HG02571 (cell line): ENCODE results near the gene NBEAL2.
"Not testable (repeated sequence)": the region's sequence is repeated elsewhere in the genome, so short reads cannot be mapped to it uniquely, and the experiment has no call there.

Source experiments
- ATAC-seq: cut with Tn5 transposase; IDR thresholded peaks from one replicate; pipeline ENCODE4 v1.9.1; 2021; ENCODE audit warnings: mild to moderate bottlenecking, moderate library complexity; ENCODE audit not compliant: unreplicated experiment

Gene NBEAL2

DNA sequence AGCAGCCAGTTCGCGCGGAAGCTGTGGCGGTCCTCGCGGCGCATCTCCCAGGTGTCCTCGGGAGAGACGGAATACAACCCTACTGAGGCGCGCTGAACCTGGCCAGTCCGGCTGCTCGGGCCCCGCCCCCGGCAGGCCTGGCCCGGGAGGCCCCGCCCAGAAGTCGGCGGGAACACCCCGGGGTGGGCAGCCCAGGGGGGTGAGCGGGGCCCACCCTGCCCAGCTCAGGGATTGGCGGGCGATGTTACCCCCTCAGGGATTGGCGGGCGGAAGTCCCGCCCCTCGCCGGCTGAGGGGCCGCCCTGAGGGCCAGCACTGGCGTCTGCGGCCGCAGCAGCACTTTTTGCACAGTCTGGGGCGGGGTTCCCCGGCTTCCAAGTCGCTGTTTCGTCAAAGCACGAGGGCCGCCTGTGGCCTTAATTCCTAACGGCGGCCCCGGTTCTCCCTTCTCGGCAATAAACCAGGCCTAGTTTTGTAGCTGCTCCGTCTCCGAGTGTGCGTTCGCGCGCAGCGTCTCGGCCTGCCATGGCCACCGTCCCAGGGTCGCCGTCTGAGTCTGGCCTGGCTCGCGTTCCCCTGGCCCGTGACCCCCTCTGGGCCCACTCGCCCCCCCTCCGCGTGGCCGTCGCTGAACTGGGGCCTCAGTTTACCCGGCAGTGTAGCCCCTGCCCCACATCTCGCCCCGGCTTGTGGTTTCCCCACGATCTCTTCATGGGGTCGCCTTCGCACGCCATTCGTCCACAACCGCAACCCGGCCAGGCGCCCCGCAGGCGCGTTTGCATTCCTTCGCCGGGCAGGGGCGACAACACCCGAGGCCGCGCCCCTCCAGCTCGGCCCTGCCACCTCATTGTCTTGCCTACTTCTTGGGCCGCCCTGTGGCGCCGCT lies 30.0 kb downstream of the NBEAL2 start:
- ATAC-seq, result peak; percentile 75

DNA sequence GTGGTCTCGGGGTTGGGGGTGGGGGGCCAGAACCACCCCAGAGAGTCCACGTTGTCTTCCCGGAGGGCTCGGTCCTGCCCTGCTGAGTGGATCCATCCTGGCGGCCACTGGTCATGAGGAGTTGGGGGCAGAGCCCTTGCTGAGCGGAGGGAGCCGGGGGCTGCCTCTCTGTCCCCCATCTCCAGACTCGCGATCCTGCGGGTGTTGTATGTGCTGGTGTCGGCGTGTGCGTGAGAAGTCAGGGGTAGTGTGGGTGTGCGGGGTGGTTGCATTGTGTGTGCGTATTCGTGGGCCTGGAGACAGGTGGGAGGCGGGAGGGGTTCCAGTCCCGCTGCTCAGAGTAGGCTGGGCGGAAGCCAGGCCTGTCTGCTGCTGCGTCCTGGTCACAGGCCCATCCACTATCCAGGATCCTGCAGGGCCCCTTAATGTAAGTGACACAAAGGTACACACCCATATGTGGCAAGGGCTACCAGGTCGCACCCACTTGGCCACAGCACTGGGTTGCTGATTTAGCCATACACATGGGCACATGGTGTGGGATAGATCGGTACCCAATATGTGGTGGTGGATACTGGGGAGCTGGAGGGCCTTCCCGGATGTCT lies 30.7 kb downstream of the NBEAL2 start:
- no peak for ATAC-seq

DNA sequence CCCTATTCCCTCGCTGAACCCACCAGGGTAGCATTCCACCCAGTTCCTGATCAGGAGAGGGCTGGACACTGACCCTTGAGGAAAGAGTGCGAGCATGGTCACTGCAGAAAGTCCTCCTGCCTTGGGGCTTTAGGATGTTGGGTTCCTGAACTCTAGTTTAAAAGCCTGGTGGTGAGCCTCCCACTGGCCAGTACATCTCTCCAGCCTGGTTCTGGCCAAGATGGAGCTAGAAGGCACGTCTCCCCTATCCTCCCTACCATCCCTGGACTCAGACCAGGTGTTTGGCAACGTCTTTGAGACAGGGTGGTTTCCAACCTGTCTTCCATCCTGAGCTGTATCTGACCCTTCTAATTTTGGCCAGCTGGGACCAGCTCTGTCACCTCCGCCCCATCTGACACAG lies 31.4 kb downstream of the NBEAL2 start:
- ATAC-seq, result no peak

DNA sequence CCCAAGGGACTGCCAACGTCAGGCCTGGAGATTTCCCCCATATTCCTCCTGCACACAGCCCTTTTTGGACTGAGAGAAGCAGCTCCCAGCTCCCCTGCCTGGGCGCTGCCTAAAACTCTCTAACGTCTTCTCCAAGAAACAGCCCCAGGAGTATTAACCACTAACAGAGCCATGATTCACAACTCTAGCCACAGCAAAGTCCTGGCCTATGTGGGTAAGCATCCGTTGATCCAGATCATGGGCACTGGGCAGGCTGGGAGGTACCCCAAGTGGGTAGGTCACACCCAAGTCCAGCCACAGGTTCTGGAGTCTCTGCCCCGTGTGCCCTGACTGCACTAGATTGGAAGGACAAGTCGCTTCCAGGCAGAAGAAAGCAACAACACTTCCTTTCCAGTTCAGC lies 31.9 kb downstream of the NBEAL2 start:
- no peak for ATAC-seq

DNA sequence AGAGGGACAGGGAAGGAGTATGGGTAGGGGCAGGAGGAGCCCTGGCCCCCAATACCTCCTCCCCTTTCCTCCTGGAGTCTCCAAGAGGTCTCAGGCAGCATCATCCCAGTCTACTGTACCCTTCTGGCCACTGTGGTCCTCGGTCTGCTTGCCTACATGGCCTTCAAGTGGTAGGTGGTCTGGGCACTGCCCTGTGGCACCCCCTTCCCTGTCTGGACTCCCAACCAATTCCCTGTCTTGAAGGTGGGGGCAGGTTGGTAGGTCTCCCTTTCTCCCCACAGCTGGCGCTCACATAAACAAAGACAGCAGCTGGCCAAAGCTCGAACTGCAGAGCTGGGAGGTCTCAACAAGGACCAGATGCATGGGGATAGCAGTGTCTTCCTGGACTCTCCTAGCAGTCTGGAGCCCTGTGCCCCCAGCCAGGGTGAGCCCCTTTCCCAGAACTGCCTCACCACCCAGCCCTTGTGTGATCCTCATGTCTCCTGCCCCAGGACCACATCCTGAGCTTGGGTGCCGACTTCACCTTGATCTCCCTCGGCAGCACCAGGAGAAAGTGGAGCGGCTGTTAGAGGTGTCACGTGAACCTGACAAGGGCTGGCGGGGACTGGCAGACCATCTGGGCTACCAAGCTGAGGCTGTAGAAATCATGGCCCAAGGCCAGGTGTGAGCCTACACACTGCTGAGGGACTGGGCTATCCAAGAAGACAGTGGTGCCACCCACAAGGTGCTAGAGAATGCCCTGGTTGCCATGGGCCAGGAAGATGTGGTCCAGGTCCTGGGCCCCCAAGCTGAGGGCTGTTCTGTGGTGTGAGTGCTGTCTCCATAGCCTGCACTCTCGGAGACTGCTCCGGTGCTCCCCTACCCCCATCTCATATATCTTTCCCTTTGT lies 33.1 kb downstream of the NBEAL2 start:
- ATAC-seq, result no peak

DNA sequence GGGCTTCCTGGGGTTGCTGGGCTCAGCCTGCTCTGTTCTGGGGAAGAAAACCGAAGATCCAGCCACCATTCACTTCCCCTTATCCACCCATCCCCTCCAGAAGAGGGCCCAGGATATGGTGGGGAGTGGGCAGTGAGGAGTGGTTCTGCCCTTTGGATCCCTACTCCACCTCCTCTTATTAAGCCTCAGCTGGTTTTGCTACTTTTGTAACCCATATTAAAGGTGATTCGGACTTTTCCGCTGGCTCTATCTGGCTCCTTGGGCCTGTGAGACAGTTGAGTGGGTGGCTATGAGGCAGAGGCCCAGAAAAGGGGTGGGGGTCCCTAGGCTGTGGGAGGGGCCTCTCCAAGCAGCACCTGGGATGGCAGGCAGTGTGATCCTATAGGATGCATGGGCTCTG lies 33.8 kb downstream of the NBEAL2 start:
- no peak for ATAC-seq

DNA sequence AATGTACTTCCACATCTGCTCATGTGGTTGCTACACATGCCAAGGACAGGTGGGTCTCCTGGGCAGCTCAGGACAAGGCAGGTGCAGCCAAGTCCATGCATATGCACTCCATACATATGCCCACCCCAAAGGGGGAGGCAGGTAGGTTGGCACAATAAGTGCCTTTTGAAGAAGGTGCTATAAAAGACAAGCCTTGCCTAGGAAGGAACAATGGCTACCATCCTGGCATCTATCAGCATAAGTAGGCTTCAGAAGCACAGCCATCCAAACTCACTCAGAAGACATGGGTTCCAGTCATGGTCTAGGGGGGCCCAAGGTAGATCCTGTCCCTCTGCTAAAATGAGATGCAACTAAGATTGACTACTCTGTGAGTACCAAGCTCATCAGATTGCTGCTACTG lies 34.6 kb downstream of the NBEAL2 start:
- no peak for ATAC-seq

DNA sequence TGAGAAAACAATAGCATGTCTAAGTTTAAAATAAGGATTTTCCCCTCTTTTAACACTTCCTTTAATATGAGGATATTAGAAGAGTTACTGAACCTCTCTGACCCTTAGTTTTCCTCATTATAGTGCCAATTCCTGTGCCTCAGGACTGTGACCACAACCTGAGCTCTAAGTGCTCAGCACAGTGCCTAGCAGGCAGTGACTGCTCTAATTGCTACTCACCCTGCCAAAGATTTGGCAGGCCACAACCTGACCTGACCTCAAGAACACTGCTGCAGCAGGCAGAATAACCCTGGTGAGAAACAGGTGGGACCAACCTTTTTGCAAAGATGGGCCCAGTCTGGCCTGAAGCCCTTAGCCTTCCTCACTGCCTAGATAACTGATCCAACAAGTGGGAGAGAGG lies 35.7 kb downstream of the NBEAL2 start:
- no peak for ATAC-seq

DNA sequence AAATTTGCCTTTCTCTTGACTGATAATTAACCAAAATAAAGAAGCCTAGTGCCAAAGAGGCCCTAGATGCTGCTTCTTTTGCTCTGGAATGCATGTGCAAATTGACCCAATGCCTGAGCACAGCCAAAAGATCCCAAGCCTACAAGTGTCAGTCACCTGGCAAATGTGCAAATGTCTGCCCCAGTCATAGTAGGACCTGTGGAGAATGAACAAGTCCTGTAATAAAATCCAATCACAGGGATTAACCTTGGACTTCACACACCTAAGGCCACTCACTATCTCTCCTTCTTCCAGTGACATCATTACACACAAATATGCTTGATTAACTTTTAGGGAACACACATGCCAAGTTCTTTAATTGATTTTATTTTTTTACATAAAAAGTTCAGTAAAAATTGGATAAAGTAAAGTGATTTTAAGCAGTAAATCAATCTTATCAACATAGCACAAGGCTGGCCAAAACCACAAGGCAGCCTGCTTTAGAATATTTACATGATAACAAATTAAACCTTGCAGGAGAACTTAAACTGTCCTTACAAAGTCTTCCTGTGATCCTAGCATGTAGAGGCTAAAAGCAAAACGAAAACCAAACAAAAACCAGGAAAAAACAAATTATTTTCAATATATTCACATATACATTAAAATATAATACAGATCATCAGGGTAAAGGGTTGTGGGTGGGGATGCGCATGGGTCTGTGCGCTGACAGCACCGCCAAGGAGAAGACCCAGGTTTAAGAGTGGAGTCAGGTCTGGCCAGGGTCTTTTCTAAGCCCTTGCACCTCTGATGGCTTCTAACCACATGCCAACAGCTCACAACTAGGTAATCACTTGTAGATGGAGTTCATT lies 36.8 kb downstream of the NBEAL2 start:
- ATAC-seq, result no peak

DNA sequence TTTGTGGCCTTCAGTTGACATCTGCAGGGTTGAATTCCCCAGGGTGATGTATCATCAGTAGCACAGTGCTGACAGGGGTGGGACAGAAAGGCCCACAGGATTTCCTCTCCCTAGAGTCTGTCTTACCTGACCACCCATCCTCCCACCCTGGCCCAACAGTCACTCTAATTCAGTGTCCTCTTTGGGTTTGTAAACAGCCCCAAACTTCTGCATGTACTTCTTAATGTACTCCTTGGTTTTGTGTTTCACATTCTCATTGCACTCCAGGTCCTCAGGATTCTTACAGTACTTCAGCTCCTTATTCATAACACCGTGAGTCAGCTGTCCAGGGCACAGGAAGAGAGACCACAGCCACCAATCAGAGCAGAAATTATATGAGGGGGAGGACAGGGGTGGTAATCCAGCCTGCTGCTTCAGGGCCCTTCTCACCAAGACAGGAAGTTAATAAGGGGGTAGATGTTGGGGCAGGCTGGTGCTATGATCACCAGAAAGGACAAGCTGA lies 37.5 kb downstream of the NBEAL2 start:
- no peak for ATAC-seq

DNA sequence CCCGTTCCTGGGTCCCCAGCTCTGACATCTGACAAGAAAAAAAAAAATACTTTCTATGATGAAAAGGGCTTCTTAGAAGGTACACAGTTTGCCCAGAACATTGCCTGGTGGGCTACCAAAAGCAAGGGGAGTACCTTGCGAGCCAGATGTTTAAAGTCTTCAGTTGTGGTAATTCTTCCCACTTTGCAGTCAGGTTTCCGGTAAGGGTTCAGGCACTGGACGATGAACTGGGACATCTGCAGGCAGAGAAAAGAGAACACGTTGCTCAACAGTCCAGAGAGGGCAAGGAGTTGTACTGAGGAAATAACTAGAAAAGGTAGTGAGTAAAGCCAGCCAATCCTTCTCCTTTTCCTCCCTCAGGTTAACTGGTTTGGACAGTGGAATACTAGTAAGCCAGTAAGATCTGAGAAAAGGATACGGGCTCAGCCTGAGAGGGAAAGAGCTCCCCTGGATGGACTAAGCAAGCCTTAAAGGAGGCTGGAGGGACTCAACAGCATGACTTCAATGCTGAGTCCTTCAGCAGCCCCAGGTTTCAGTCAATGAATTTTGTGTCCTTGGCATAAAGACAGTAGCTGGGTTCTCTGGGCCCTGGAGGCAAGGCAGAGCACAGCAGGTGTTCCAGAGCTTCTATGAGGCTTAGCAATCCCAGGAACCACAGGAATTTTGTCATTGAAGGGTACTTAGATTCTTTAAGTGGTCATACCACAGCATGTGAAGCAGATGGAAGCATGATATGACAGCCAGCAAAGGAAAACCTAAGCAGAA lies 38.2 kb downstream of the NBEAL2 start:
- no peak for ATAC-seq

DNA sequence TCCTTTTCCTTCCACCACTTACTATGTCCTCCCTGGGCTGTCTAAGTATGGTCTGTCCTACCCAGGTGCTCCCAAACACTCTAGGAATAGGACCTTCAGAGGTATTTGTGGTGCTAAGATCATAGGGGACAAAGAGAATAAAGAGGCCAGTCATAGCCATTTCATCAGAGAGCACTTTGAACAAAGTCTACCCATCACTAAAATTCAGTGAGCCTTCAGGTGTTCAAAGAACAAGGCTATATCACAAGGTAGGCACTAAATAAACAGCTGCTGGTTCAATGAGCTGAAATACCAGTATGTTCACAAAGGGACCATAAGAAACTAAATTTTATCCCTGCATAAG lies 38.8 kb downstream of the NBEAL2 start:
- ATAC-seq, result no peak

DNA sequence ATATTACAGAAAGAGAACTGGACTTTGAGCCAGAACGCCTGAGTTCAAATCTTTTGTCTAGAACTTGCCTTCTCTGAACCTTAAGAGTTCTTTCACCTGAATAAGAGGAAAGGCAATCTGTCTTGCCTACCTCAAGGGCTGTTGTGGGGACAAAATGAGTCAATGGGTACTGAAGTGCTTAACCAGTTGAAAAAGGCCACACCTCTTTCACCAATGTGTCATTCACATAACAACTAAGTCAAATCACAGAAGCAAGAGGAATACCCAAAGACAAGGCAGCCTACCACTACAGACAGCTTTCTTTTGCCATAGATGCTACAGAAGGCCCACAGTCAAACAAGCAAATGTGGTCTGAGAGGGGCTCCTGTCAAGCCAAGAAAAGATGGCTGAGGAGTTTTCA lies 39.7 kb downstream of the NBEAL2 start:
- no peak for ATAC-seq

DNA sequence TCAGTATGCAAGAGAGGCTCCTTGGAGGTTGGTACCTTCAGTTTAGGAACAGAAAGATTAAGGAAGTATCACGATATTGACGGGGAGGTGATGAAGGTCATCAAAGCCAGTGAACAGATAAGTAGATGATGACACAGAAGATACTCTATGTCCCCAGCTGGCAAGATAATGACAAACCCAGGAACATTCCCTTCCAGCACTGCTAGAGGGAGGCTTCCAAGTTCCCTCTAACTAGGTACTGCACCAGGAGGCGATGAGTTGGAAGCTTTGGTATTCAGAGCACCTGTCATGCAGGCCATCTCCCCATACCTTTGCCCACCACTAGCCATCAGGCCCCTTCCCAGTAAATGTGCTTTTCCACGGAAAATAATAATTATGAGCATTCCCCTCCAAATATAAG lies 40.8 kb downstream of the NBEAL2 start:
- ATAC-seq, result no peak

DNA sequence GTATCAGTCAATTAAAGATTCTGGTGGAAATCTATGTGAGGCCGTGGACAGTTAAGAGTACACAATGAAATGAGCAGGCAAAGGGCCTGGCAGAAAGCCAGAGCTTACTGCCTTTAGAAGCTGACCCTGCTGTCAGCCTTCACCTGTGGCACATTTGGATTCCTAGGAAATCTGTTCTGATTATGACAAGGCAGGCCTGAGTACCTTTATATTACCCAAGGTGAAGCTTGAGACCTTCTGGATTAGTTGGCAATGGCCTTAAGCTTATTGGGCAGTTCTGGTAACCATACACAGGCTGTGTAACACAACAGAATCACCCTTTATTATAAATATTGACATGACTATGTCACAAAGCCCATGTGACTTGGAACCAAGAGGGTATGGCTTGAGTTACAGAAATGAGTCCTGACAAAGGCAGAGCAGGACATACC lies 43.2 kb downstream of the NBEAL2 start:
- ATAC-seq, result no peak

DNA sequence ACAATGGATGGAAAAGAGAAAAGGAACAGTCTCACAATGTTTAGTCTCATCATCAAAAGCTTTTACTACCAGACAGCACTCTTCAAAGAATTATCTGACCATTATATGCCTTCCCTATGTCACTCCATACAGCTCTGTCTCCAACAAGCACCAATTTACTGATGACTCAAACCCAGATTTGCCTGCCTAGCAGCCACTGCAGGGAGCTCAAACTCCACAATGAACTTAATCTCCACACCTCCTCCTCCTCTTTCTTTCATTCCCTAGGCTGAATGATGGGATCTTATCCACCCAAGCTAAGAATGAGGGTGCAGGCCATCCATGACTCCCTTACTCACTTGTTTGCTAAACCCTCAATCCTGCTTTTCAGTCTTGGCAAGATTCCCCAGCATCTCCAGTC lies 45.5 kb downstream of the NBEAL2 start:
- no peak for ATAC-seq

DNA sequence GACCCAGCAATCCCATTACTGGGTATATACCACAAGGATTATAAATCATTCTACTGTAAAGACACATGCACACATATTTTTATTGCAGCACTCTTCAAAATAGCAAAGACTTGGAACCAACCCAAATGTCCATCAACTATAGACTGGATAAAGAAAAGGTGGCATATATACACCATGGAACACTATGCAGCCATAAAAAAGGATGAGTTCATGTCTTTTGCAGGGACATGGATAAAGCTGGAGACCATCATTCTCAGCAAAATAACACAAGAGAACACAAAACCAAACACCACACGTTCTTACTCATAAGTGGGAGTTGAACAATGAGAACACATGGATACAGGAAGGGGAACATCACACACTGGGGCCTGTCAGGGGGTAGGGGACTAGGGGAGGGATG lies 47.0 kb downstream of the NBEAL2 start:
- ATAC-seq, result not testable (repeated sequence)

DNA sequence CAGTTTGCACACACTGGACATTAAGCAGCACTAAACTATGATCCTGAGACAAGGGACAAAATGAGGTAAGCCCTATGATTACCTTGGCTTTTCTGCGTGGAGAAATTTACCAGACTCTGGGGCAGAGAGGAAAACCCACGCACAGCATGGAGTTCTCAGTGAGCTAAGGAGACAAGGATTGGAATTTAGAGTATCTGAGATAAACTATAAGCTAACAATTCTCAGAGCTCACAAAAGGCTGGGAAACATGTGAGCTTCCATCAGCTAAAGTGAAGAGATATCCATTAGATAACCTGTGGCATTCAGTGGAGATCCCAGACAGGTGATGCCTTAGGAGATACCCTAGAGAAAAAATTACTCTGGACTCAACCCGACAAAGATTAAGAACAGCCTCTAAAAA lies 48.7 kb downstream of the NBEAL2 start:
- ATAC-seq, result no peak

DNA sequence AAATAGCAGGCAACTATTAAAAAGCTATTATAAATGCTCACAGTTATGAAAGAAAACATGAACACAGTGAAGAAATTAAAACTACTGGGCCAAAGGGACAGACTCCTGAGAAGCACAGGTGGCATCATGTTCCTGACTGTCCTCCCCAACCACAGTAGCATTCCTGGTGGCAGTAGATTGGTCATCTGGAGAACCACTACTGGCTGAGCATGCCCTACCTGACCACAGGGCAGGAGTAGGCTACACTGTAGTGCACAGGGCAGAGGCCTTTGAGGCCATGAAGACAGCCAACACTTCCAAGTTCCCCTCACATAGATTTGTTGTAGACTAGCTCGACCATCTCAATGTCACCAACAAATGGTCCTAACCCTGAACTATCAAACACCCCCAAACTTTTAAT lies 49.2 kb downstream of the NBEAL2 start:
- no peak for ATAC-seq

DNA sequence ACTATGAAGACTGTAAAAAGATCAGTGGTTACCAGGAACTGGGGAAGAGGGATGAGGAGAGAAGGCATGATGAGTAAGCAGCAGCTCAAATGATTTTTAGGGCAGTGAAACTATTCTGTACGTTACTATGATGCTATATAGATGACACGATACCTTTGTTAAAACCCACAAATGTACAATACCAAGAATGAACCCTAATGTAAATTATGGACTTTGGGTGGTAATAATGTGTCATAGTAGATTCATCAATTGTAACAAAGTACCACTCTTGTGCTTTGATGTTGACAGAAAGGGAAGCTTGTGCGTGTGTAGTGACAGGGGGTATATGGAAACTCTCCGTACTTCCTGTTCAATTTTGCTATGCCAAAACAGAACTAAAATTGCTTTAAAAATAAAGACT lies 51.6 kb downstream of the NBEAL2 start:
- not testable (repeated sequence) for ATAC-seq
